ENCODE results near the gene SPDYE4. TPM values are rescaled to one million over a fixed set of nuclear protein-coding genes. Genes with fewer than 3 reads are reported as not detected.
"Not testable (repeated sequence)": the region's sequence is repeated elsewhere in the genome, so short reads cannot be mapped to it uniquely, and the experiment has no call there.

The SPDYE4 gene
- total RNA-seq, 1 experiment from 2014 or later, result not detected

GRCh38 chr17:8806253-8806925, 48.0 kb upstream of the SPDYE4 start:
- POLR2A ChIA-PET, result no interaction called here
- ATAC-seq (no peak), DNase-seq (ENCODE audit: low read depth, low spot score) (no peak)
- TF ChIP-seq, protein P1, sequence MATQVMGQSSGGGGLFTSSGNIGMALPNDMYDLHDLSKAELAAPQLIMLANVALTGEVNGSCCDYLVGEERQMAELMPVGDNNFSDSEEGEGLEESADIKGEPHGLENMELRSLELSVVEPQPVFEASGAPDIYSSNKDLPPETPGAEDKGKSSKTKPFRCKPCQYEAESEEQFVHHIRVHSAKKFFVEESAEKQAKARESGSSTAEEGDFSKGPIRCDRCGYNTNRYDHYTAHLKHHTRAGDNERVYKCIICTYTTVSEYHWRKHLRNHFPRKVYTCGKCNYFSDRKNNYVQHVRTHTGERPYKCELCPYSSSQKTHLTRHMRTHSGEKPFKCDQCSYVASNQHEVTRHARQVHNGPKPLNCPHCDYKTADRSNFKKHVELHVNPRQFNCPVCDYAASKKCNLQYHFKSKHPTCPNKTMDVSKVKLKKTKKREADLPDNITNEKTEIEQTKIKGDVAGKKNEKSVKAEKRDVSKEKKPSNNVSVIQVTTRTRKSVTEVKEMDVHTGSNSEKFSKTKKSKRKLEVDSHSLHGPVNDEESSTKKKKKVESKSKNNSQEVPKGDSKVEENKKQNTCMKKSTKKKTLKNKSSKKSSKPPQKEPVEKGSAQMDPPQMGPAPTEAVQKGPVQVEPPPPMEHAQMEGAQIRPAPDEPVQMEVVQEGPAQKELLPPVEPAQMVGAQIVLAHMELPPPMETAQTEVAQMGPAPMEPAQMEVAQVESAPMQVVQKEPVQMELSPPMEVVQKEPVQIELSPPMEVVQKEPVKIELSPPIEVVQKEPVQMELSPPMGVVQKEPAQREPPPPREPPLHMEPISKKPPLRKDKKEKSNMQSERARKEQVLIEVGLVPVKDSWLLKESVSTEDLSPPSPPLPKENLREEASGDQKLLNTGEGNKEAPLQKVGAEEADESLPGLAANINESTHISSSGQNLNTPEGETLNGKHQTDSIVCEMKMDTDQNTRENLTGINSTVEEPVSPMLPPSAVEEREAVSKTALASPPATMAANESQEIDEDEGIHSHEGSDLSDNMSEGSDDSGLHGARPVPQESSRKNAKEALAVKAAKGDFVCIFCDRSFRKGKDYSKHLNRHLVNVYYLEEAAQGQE (IDR thresholded peaks at IDR 0.05; ENCODE audit: insufficient read depth in 1 of 2, low read depth in 2 of 2, low read length in 1 of 2), result no peak
- TF ChIP-seq, protein P2, sequence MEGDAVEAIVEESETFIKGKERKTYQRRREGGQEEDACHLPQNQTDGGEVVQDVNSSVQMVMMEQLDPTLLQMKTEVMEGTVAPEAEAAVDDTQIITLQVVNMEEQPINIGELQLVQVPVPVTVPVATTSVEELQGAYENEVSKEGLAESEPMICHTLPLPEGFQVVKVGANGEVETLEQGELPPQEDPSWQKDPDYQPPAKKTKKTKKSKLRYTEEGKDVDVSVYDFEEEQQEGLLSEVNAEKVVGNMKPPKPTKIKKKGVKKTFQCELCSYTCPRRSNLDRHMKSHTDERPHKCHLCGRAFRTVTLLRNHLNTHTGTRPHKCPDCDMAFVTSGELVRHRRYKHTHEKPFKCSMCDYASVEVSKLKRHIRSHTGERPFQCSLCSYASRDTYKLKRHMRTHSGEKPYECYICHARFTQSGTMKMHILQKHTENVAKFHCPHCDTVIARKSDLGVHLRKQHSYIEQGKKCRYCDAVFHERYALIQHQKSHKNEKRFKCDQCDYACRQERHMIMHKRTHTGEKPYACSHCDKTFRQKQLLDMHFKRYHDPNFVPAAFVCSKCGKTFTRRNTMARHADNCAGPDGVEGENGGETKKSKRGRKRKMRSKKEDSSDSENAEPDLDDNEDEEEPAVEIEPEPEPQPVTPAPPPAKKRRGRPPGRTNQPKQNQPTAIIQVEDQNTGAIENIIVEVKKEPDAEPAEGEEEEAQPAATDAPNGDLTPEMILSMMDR (IDR thresholded peaks at IDR 0.05), result no peak
- TF ChIP-seq TCF7L2 (IDR thresholded peaks at IDR 0.05; ENCODE audit: low read depth, low read length) (no peak), POLR2AphosphoS5 (IDR thresholded peaks at IDR 0.05; ENCODE audit: low read depth, low read length) (no peak), SIN3A (IDR thresholded peaks at IDR 0.05; ENCODE audit: borderline replicate concordance, insufficient read depth, low read depth, low read length) (no peak)
- H3K4me1 ChIP-seq (ENCODE audit: control insufficient read depth, insufficient read depth, low read length), result no peaks in the 10 kb centered on the region
- CTCF ChIA-PET, result interaction anchor here (0.8 kb wide), 1 partner anchor 89 kb away, joined by 3 read pairs; no protein-coding TSS in a partner anchor
- no peaks in the 10 kb centered on the region for H3K9me3 ChIP-seq (ENCODE audit: control insufficient read depth, insufficient read depth, low read depth, low read length)
- H3K36me3 ChIP-seq (ENCODE audit: control insufficient read depth, insufficient read depth, low read length), result no peaks in the 10 kb centered on the region
- no peak overlapping the region for H3K27ac ChIP-seq (ENCODE audit: low read length)
- H3K27me3 ChIP-seq (ENCODE audit: control insufficient read depth, insufficient read depth, low read length), result no peaks in the 10 kb centered on the region
- in situ Hi-C loops (cut with HindIII; ENCODE audit: low pct_unique_long_range_greater_than_20kb, low sequenced_read_pairs), result no loop called here
- no peak overlapping the region for H3K4me3 ChIP-seq (ENCODE audit: low read depth in 2 of 2, low read length in 2 of 2)
- BruUV-seq (replicated peaks), result no TSS peak
- intact Hi-C loops (cut with micrococcal nuclease; ENCODE audit: unreplicated experiment), result no loop called here

- CTCF ChIA-PET, result interaction anchor here (0.8 kb wide), 1 partner anchor 90 kb away, joined by 3 read pairs; no protein-coding TSS in a partner anchor
- not testable (repeated sequence) for BruUV-seq (replicated peaks); ATAC-seq
Observed at GRCh38 chr17:8805396-8805795, 47.0 kb upstream of the SPDYE4 start.

More at GRCh38 chr17:8805396-8805795, 47.0 kb upstream of the SPDYE4 start:
- POLR2A ChIA-PET; intact Hi-C loops (cut with micrococcal nuclease; ENCODE audit: unreplicated experiment); H3K27ac ChIP-seq (ENCODE audit: low read length); H3K27me3 ChIP-seq (ENCODE audit: control insufficient read depth, insufficient read depth, low read length); H3K4me1 ChIP-seq (ENCODE audit: control insufficient read depth, insufficient read depth, low read length); H3K36me3 ChIP-seq (ENCODE audit: control insufficient read depth, insufficient read depth, low read length); H3K4me3 ChIP-seq (ENCODE audit: low read depth in 2 of 2, low read length in 2 of 2); H3K9me3 ChIP-seq (ENCODE audit: control insufficient read depth, insufficient read depth, low read depth, low read length); in situ Hi-C loops (cut with HindIII; ENCODE audit: low pct_unique_long_range_greater_than_20kb, low sequenced_read_pairs); DNase-seq (ENCODE audit: low read depth, low spot score): not testable (repeated sequence)
